A549 treated with CORT108297 at 1 μM for 4 hours (cell line): ENCODE results near the gene TRPT1. TPM values are rescaled to one million over a fixed set of nuclear protein-coding genes. Genes with fewer than 3 reads are reported as not detected.

Experiments used
- total RNA-seq: library from RNA; stranded (reverse); fragments of 200-300 nt; extraction: Qiagen RNA extraction; gene quantifications from 5 replicates; pipeline ENCODE4 v1.2.3, GENCODE V29; 2022

The TRPT1 gene, protein sequence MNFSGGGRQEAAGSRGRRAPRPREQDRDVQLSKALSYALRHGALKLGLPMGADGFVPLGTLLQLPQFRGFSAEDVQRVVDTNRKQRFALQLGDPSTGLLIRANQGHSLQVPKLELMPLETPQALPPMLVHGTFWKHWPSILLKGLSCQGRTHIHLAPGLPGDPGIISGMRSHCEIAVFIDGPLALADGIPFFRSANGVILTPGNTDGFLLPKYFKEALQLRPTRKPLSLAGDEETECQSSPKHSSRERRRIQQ
- 18.8 to 29.6 TPM (median 28.4 TPM) in 5 replicates for total RNA-seq

DNA sequence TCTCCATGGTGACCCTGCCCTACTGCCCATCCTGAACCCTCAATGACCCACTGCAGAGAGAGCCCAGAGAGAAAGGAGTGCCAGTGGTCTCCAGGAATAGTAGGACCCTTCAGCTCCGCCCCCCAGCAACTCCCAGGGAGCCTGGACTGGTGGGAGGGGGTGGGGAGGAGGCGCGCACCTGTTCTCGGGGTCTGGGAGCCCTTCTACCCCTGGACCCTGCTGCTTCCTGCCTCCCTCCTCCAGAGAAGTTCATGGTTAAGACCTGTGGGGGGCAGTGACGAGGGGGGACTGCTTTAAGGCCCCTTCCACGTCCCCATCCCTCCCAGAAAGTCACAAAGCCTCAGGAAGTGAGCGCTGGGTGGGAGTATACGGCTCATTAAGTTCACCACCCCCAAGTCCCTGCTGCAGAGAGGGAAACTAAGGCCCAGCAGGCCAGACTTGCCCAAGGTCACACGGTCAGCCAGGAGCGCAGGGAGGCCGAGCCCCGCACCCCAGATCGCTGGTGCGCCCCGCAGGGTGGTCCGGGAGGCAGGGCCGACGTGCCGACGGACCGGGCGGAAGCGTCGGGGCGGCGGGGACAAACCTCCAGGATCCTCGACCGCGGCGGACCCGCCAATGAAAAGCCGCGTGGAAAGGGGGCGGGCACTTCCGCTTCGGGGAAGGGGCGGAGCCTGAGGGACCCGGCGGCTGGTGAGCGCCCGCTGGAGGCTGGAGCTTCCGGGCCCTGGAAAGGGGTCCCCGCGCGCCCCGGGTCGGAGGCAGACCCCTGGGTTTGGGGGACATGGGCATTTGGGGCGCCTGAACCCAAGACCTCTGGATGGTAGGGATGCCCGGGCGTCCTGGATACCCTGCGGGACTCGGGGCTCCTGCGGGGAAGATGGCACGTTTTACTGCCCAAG lies at the start of gene TRPT1, which contains the start of gene NUDT22:
TRPT1 (minus strand) TSS at position 579 of the 899 bp plus-strand sequence; CDS start at position 253, 326 bp downstream.
NUDT22 (plus strand) TSS at position 667 of the 899 bp plus-strand sequence. CDS start 379 bp downstream, outside the sequence.

DNA sequence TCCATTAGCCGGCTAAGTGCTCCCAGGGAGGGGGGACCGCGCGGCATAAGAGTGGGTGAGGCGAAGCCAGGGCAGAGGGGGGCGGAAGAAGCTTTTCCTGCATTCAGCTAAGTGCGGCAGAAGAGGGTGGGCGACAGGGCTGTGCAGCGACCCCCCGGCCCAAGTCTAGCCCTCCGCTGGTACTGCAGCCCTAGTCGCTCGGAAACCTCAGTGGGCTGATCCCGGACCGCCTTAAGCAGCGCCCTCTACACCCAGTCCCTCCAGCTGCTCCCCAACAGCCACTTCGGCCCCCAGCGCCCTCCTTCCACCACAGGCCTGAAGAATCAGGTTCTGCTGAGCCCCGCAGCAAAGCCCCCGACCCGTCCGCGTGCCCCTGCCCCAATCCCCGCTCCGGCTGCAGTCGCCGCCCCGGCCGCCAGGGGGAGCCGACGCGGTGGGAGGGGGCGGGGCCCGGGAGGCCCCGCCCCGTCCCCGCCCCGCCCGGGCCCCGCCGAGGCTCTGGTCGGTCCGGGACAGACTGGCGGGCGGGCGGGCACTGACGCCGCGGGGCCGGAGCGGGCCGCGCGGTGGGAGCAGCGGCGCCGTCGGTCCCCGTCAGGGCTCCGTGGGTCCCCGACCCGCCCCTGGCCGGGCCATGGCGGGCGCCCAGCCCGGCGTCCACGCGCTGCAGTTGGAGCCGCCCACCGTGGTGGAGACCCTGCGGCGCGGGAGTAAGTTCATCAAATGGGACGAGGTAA lies 25.2 kb upstream of the TRPT1 start, which contains the start of gene PLCB3:
PLCB3 (plus strand) TSS at position 515 of the 737 bp plus-strand sequence; CDS start at position 635, 120 bp downstream.

GRCh38 chr11:64246871-64247728 lies 21.1 kb upstream of the TRPT1 start, which contains the start of gene PPP1R14B:
Gene PPP1R14B (minus strand): TSS chr11:64246943. CDS start chr11:64246673, 270 bp downstream.

DNA sequence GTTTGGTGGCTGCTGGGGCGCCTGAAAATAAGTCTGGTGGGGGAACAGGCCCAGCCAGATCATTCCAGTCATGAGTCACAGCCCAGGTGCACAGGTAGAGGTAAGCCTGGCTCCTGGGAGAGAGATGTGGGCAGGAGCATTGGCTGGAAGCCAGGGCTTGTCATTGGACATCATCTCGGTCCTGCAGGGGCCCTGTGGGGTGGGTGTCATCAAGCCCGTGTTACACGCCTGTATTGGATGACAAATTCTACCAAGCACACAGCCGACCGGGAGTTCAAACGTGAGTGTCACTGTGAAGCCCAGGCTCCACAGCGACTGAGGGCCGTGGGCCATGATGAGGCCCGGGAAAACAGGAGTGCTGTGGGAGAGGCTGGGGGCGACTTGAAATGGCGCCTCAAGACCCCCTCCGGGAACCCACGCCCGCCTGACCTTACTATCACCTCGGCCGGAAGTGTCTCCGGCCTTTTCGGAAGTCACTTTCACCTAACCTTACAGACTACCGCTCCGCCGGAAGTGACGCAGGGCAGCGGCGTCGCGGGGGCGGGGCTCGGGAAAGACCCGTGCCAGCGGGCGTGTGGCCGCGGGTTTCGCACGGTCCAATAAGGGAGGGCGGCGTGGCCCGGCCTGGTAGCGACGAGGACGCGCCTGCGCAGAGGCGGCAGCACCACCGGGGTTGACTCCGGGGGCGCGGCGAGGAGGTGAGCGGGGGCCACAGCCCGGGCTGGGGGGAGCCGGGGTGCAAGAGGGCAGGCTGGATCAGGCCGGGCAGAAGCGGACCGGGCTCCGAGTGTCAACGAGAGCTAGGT lies 14.7 kb upstream of the TRPT1 start, which contains the start of gene FKBP2:
FKBP2 (plus strand) TSS at position 661 of the 806 bp plus-strand sequence. CDS start 1,293 bp downstream, outside the sequence.

GRCh38 chr11:64233913-64234586 lies 8.1 kb upstream of the TRPT1 start, which contains the start of gene VEGFB:
Gene VEGFB (plus strand): TSS chr11:64234584. CDS start chr11:64234834, 250 bp downstream.

DNA sequence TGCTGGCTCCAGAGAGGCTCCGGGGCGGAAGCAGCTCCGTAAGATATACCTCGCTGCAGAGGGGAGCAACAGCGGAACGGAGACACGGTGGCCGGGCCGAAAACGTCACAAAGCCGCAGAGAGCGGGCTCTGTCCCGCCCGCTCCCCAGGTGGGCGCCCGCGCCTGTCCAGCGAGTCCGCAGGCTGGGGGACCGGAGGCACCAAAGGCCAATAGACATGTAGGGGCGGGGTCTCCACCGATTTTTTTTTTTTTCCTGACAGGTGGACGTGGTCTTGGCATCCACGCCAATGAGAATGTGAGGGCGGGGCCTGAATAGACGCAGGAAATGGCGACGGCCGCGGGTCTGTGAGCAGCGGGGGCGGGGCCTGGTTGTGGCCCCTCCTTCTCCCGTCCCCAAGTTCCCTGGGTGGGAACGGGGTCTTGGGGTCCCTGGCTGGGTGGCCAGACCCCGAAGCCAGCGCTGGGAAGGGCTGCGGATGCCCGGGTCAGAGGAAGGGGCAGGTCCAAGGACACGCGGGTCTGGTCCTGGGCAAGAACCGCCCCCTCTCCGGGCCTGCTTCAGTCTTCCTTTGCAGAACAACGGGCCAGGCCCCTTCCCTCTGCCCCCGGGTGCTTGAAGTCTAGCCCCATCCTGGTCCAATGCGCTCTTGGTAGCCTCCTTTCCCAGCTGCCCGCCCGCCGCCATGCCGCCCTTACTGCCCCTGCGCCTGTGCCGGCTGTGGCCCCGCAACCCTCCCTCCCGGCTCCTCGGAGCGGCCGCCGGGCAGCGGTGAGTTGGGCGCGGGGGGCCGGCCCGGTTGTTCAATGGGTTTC lies 4.4 kb upstream of the TRPT1 start, which contains the start of gene DNAJC4:
DNAJC4 (plus strand) TSS at position 378 of the 814 bp plus-strand sequence; CDS start at position 685, 307 bp downstream.

DNA sequence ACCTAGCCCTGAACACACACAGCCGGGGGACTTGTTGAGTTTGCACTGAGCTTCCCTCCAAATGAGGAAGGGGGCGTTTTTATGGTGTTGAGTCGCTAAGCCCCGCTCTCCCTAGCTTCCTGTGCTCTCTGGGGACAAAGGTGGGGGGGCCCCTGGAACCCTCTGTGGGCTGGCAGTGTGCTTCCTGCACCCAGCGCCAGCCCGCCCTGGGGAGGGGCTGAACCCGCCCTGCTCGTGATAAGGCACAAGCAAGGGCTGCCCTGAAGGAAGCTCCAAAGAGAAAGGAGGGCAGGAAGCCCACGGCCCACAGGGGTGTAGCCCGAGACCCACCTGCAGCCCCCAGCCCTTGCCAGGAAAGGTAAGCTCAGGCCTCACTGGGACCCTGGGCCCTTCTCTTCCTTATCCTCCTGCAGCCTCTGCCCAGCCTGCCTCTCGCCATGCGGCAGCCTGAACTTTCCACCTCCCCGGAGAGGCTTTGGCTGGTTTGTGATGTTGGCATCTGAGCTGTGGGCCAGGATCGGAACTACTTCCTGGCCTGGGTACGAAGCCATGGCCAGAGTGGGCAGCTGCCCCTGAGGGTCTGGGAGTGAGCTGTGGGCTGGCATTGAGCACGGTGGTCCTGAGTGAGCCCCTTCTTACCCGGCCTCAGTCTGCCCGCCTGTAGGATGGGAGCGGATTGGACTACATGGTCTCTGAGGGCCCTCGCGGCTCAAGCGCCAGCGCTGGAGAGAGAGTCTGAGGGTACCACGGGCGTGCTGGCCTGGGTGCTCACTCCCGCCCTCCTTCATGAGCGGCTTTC lies 19.3 kb downstream of the TRPT1 start, which contains the start of gene FERMT3:
FERMT3 (plus strand) TSS at position 265 of the 799 bp plus-strand sequence. CDS start 644 bp downstream, outside the sequence.

DNA sequence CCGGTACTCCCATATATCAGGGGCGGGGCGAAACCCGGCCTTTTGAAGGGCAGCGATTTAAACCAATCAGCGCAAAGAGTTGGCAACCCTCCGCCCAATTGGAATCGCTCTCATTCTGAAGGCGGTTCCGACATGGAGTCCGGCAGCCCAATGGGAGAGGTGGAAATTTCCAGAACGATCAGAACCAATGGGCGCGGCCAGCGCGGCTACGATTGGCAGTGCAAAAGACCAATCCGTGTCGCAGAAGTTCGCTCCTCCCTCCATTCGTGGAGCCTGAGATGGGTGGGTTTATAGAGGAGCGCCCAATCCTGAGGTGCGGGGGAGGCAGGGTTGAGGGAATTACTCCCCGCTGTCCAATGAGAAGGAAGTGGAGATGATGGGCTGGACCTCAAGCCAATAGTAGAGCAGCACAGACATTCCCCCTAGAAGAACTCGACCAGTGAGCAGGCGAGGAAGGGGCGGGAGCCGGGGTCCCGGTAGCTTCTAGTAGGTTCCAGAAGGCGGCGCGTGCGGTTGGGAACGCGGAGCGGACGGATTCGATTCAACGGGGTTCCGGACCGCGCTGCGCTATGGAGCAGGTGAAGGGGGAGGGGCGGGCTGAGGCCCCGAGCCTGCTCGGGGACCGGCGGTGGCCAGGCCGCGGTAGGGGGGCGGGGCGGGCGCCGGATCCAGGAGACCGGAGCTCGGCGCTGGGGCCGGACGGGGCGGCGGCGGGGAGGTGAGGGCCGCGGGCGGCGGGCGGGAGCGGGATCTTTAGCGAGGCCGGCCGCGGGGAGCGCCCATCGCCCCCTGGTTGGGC lies 40.1 kb downstream of the TRPT1 start, which contains the start of gene STIP1:
STIP1 (plus strand) TSS at position 479 of the 799 bp plus-strand sequence; CDS start at position 570, 91 bp downstream.

Other genes with a start within 250 kb of the TRPT1 start
- gene OTUB1, start 239.7 kb downstream of the TRPT1 start, total RNA-seq: 104 to 139 TPM (median 129 TPM) in 5 replicates
- 0.03 to 0.07 TPM (median 0.06 TPM) in 5 replicates for gene FLRT1, start 190.3 kb downstream of the TRPT1 start, total RNA-seq
- 6.1 to 14.8 TPM (median 13.6 TPM) in 5 replicates for gene MACROD1, start 60.1 kb downstream of the TRPT1 start, total RNA-seq
- gene STIP1, start 40.0 kb downstream of the TRPT1 start, total RNA-seq: 242 to 294 TPM (median 250 TPM) in 5 replicates
- 0.87 to 4.3 TPM (median 1.5 TPM) in 5 replicates for gene FERMT3, start 19.5 kb downstream of the TRPT1 start, total RNA-seq
- gene NUDT22, start 88 bp upstream of the TRPT1 start, total RNA-seq: 32.7 to 41.9 TPM (median 40.5 TPM) in 5 replicates
- 18.5 to 24.0 TPM (median 23.4 TPM) in 5 replicates for gene DNAJC4, start 4.4 kb upstream of the TRPT1 start, total RNA-seq
- 35.3 to 52.8 TPM (median 49.7 TPM) in 5 replicates for gene VEGFB, start 8.4 kb upstream of the TRPT1 start, total RNA-seq
- 121 to 143 TPM (median 138 TPM) in 5 replicates for gene FKBP2, start 14.9 kb upstream of the TRPT1 start, total RNA-seq
- 222 to 403 TPM (median 372 TPM) in 5 replicates for gene PPP1R14B, start 20.8 kb upstream of the TRPT1 start, total RNA-seq
- gene PLCB3, start 25.3 kb upstream of the TRPT1 start, total RNA-seq: 16.6 to 25.5 TPM (median 23.1 TPM) in 5 replicates
- gene BAD, start 58.5 kb upstream of the TRPT1 start, total RNA-seq: 74.5 to 102 TPM (median 92.9 TPM) in 5 replicates
- gene GPR137, start 59.7 kb upstream of the TRPT1 start, total RNA-seq: 33.2 to 57.0 TPM (median 50.5 TPM) in 5 replicates
- gene KCNK4, start 65.1 kb upstream of the TRPT1 start, total RNA-seq: 0.07 to 0.10 TPM (median 0.09 TPM) in 3 of 5 replicates, not detected in the others
- 2.2 to 3.2 TPM (median 2.7 TPM) in 5 replicates for gene CATSPERZ, start 74.2 kb upstream of the TRPT1 start, total RNA-seq
- gene ESRRA, start 79.3 kb upstream of the TRPT1 start, total RNA-seq: 38.9 to 67.0 TPM (median 66.2 TPM) in 5 replicates
- 420 to 490 TPM (median 440 TPM) in 5 replicates for gene TRMT112, start 91.4 kb upstream of the TRPT1 start, total RNA-seq
- 388 to 493 TPM (median 487 TPM) in 5 replicates for gene PRDX5, start 91.9 kb upstream of the TRPT1 start, total RNA-seq
- gene CCDC88B, start 114.0 kb upstream of the TRPT1 start, total RNA-seq: 10.4 to 14.4 TPM (median 12.6 TPM) in 5 replicates
- 51.0 to 71.6 TPM (median 67.7 TPM) in 5 replicates for gene RPS6KA4, start 133.0 kb upstream of the TRPT1 start, total RNA-seq